GM13976 (cell line): Measurements from ENCODE around the gene SIGLEC9.

Source experiments
- DNase-seq: peaks from one replicate; pipeline ENCODE4 v3.0.0; 2012; ENCODE audit warnings: low spot score
- CTCF ChIP-seq: IDR thresholded peaks from 2 replicates; pipeline ENCODE4 v1.5.1; 2012; ENCODE audit warnings: borderline replicate concordance, mild to moderate bottlenecking; ENCODE audit not compliant: insufficient read depth; ENCODE audit errors: extremely low read depth, missing control alignments, control extremely low read depth
- in situ Hi-C: fragments of 300-500 bp; cut with MboI; formaldehyde crosslinking; loops from one replicate; pipeline ENCODE4 v1.12.0; 2022; ENCODE audit warnings: low sequenced_read_pairs, mixed read lengths, inconsistent platforms; ENCODE audit not compliant: unreplicated experiment

The SIGLEC9 gene

DNA sequence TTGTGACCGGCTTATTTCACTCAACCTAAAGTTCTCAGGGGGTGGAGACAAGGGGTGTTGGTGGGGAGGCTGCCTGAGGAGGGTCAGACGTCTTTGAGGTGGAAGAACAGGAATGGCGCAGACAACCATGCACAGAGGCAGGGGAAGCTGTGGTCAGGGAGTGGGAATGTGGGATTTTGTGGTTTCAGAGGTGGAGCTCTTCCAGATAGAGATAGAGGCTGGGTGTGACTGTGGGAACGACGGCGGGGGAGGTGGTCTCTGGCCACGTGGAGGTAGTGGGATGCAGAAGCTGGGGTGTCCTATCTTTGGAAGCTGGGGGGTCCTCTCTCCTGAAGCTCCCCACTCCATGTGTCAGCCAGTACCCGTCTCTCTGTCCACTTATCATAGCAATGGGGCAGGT is 34.2 kb upstream of the SIGLEC9 start:
- TF ChIP-seq CTCF: no peak
- DNase-seq: no peak
- in situ Hi-C loops: no loop called here

DNA sequence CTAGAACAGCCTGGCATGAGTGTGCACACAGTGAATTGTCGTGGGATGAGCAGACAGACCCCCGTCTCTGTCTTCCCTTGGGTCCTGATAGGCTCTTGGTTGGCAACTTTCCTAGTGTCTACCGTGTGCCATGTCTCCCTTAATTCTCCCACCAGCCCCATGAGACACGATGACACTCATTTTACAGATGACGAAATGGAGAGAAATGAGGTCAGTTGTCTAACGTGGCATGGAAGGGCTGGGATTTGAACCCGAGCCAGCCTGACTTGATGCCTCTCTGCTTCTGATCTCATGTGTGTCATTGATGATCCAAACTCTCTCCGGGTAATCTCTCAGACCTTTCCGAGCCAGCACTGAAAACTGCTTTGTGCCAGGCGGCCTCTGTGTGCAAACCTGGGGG is 33.6 kb upstream of the SIGLEC9 start:
- no peak for DNase-seq
- in situ Hi-C loops: no loop called here
- TF ChIP-seq CTCF: no peak

- in situ Hi-C loops: no loop called here
- no peak for DNase-seq
- no peak for TF ChIP-seq CTCF
These were observed 32.5 kb upstream of the SIGLEC9 start for GRCh38 chr19:51091895-51092873.

GRCh38 chr19:51093101-51093500 is 31.6 kb upstream of the SIGLEC9 start:
- TF ChIP-seq CTCF: no peak
- in situ Hi-C loops: no loop called here
- DNase-seq: no peak

GRCh38 chr19:51093510-51094345 is 31.0 kb upstream of the SIGLEC9 start:
- TF ChIP-seq CTCF: no peak
- in situ Hi-C loops: no loop called here
- DNase-seq: no peak

DNA sequence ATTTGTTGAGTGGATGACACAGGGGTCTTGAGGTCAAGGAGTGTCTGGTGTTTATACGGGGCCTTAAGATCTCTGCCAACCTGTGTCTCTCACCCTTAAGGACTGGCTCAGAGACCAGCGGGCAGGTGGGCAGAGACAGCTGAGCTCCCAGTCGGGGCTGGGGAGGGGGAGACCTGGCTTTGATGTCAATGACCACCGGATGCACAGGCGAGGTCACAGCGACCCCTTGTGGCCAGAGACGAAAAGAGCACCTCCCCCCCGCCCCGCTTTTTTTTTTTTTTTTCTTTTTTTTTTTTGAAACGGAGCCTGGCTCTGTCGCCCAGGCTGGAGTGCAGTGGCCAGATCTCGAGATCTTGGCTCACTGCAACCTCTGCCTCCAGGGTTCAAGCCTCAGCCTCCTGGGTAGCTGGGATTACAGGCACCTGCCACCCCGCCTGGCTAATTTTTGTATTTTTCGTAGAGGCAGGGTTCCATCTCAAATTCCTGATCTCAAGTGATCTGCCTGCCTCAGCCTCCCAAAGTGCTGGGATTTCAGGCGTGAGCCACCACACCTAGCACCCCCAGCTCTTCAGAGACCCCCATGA is 29.9 kb upstream of the SIGLEC9 start:
- in situ Hi-C loops: no loop called here
- peak; percentile 47 for TF ChIP-seq CTCF
- peak; percentile 80 for DNase-seq
